HCT116 (cell line): ENCODE results near the gene SLMAP. TPM values are rescaled to one million over a fixed set of nuclear protein-coding genes. Genes with fewer than 3 reads are reported as not detected.

Experiments
- ATAC-seq: fragments of 200-7000 bp; cut with Tn5 transposase; 2 replicates; pipeline ENCODE4 v1.9.1; 2020; ENCODE audit warnings: mild to moderate bottlenecking, moderate library complexity
- BruUV-seq: library from RNA; stranded (reverse); fragments of 400-500 nt; replicated peaks from 2 replicates; lab custom pipeline; 2021; lab: Mats Ljungman, UMichigan
- CTCF ChIA-PET: fragments of 300-600 bp; sonication (Branson Sonifier 250); formaldehyde crosslinking; loops from one replicate; lab custom pipeline; 2021; ENCODE audit warnings: antibody characterized with exemption; lab: Charles Lee
- POLR2A ChIA-PET: fragments of 300-600, 350-600 bp; sonication (Branson Sonifier 250); formaldehyde crosslinking; loops from one replicate; lab custom pipeline; 2021; ENCODE audit warnings: antibody characterized with exemption; lab: Charles Lee
- RAD21 ChIA-PET, 2 experiments: fragments of 300-600 bp; sonication (Branson Sonifier 250); formaldehyde crosslinking; loops; one replicate each; lab custom pipeline; 2023; ENCODE audit warnings: low total read pairs in 2 of 2; ENCODE audit not compliant: uncharacterized antibody in 2 of 2, unreplicated experiment in 2 of 2, low non-redundant PET in 1 of 2; lab: Charles Lee
- DNase-seq: peaks from one replicate; pipeline ENCODE4 v3.0.0-alpha.2; 2010; ENCODE audit warnings: low read depth, low spot score
- H2AFZ ChIP-seq: fragments of 200-600 bp; shearing (Covaris generic), sonication (generic); 2 replicates; pipeline ENCODE4 v1.6.1; 2017; ENCODE audit warnings: low read depth, mixed run types, mixed read lengths, antibody characterized with exemption, low read length; ENCODE audit not compliant: poor library complexity, severe bottlenecking
- H3K27ac ChIP-seq: 2 replicates; pipeline ENCODE4 v1.5.1; 2012; ENCODE audit warnings: low read depth, low read length
- H3K27me3 ChIP-seq: fragments of 200-600 bp; sonication (generic); 2 replicates; pipeline ENCODE4 v1.6.1; 2016; ENCODE audit warnings: mixed run types, low read length, mixed read lengths; ENCODE audit not compliant: insufficient read depth
- H3K36me3 ChIP-seq, 2 experiments: fragments of 200-500 bp in 1 of 2; fragments of 200-600 bp in 1 of 2; sonication (Bioruptor generic) in 1 of 2; sonication (generic) in 1 of 2; 2 replicates each; pipeline versions ENCODE4 v1.5.1 to v1.6.1; 2014 to 2016; ENCODE audit warnings: low read length in 2 of 2, inconsistent platforms in 1 of 2, mixed read lengths in 1 of 2, mixed run types in 1 of 2; ENCODE audit not compliant: insufficient read depth in 2 of 2, control insufficient read depth in 1 of 2
- H3K4me1 ChIP-seq, 2 experiments: fragments of 200-600 bp in 1 of 2; sonication (generic) in 1 of 2; 2 replicates each; pipeline versions ENCODE4 v1.5.1 to v1.6.1; 2012 to 2017; ENCODE audit warnings: low read length in 2 of 2, inconsistent platforms in 1 of 2, mild to moderate bottlenecking in 1 of 2, mixed read lengths in 1 of 2, mixed run types in 1 of 2, moderate library complexity in 1 of 2; ENCODE audit not compliant: insufficient read depth in 2 of 2, control insufficient read depth in 1 of 2
- H3K4me2 ChIP-seq: fragments of 200-600 bp; sonication (generic); 2 replicates; pipeline ENCODE4 v1.6.1; 2017; ENCODE audit warnings: mixed run types, low read length, mixed read lengths
- H3K4me3 ChIP-seq, 2 experiments: fragments of 200-600 bp in 1 of 2; sonication (generic) in 1 of 2; replicated peaks in 1 of 2; 2 replicates each; pipeline ENCODE4 v1.5.1; 2011 to 2016; ENCODE audit warnings: low read length in 2 of 2, control low read depth in 1 of 2, low read depth in 1 of 2, mild to moderate bottlenecking in 1 of 2, mixed read lengths in 1 of 2, mixed run types in 1 of 2
- H3K79me2 ChIP-seq: fragments of 200-600 bp; sonication (generic); 2 replicates; pipeline ENCODE4 v1.6.1; 2017; ENCODE audit warnings: mild to moderate bottlenecking, mixed run types, low read length, moderate library complexity, mixed read lengths; ENCODE audit not compliant: insufficient read depth
- H3K9ac ChIP-seq: fragments of 200-600 bp; sonication (generic); 2 replicates; pipeline ENCODE4 v1.6.1; 2016; ENCODE audit warnings: low read length, mixed read lengths
- H3K9me2 ChIP-seq: fragments of 200-600 bp; sonication (generic), shearing (Covaris generic); 2 replicates; pipeline ENCODE4 v1.6.1; 2017; ENCODE audit warnings: mixed run types, mild to moderate bottlenecking, moderate library complexity; ENCODE audit not compliant: insufficient read depth
- H3K9me3 ChIP-seq, 2 experiments: fragments of 200-500 bp in 1 of 2; fragments of 200-600 bp in 1 of 2; sonication (Bioruptor generic) in 1 of 2; sonication (generic) in 1 of 2; 2 replicates each; pipeline ENCODE4 v1.6.1; 2014 to 2017; ENCODE audit warnings: low read length in 2 of 2, mixed read lengths in 2 of 2, inconsistent platforms in 1 of 2, low read depth in 1 of 2, mild to moderate bottlenecking in 1 of 2, mixed run types in 1 of 2, moderate library complexity in 1 of 2; ENCODE audit not compliant: control insufficient read depth in 1 of 2, insufficient read depth in 1 of 2
- H4K20me1 ChIP-seq: fragments of 200-600 bp; sonication (generic), shearing (Covaris generic); 2 replicates; pipeline ENCODE4 v1.6.1; 2017; ENCODE audit warnings: mixed run types, mild to moderate bottlenecking, moderate library complexity; ENCODE audit not compliant: insufficient read depth
- CBX3 ChIP-seq: IDR thresholded peaks from 2 replicates; pipeline ENCODE4 v1.6.1; 2012; ENCODE audit warnings: low read depth
- CEBPB ChIP-seq: IDR thresholded peaks from 2 replicates; pipeline ENCODE4 v1.6.1; 2012; ENCODE audit warnings: low read depth
- EGR1 ChIP-seq: IDR thresholded peaks from 2 replicates; pipeline ENCODE4 v1.6.1; 2012; ENCODE audit warnings: low read depth
- EZH2 ChIP-seq: fragments of 200-600 bp; sonication (generic); IDR thresholded peaks from 2 replicates; pipeline ENCODE4 v1.6.1; 2017; ENCODE audit warnings: antibody characterized with exemption, mixed run types
- EZH2phosphoT487 ChIP-seq: fragments of 200-600 bp; IDR thresholded peaks from 2 replicates; pipeline ENCODE4 v1.6.1; 2018; ENCODE audit warnings: antibody characterized with exemption, borderline replicate concordance
- JUND ChIP-seq: IDR thresholded peaks from 2 replicates; pipeline ENCODE4 v1.6.1; 2012
- POLR2A ChIP-seq: IDR thresholded peaks from 2 replicates; pipeline ENCODE4 v1.7.0; 2011; ENCODE audit warnings: borderline replicate concordance; ENCODE audit not compliant: insufficient read depth, insufficient read length; ENCODE audit errors: extremely low read depth
- POLR2AphosphoS5 ChIP-seq: IDR thresholded peaks from 2 replicates; pipeline ENCODE4 v1.6.1; 2011; ENCODE audit warnings: mild to moderate bottlenecking, low read depth, low read length, moderate library complexity
- RAD21 ChIP-seq: IDR thresholded peaks from 2 replicates; pipeline ENCODE4 v1.6.1; 2012; ENCODE audit warnings: low read depth, mild to moderate bottlenecking
- SP1 ChIP-seq: IDR thresholded peaks from 2 replicates; pipeline ENCODE4 v1.6.1; 2012; ENCODE audit warnings: low read depth
- YY1 ChIP-seq: IDR thresholded peaks from 2 replicates; pipeline ENCODE4 v1.6.1; 2011; ENCODE audit warnings: low read length, low read depth, moderate library complexity, mild to moderate bottlenecking; ENCODE audit not compliant: insufficient replicate concordance; ENCODE audit errors: extremely low read depth
- ZBTB33 ChIP-seq: IDR thresholded peaks from 2 replicates; pipeline ENCODE4 v1.6.1; 2011; ENCODE audit warnings: mild to moderate bottlenecking, low read length, moderate library complexity; ENCODE audit not compliant: insufficient replicate concordance; ENCODE audit errors: extremely low read depth
- ZFX ChIP-seq: fragments of 450-650 bp; IDR thresholded peaks from 2 replicates; pipeline ENCODE4 v1.6.1; 2017
- ZNF274 ChIP-seq: fragments of 200-500 bp; sonication (Bioruptor generic); IDR thresholded peaks from 2 replicates; pipeline ENCODE4 v1.6.1; 2014; ENCODE audit warnings: mild to moderate bottlenecking, low read depth, low read length, inconsistent platforms
- intact Hi-C: fragments of 100-400 bp; cut with micrococcal nuclease; formaldehyde crosslinking; loops from 2 replicates; pipeline ENCODE4 v1.10.0; 2022
- total RNA-seq: library from RNA; stranded (reverse); gene quantifications from one replicate; pipeline ENCODE4 v1.2.1, GENCODE V29; 2021; ENCODE audit not compliant: unreplicated experiment
- TF ChIP-seq, protein P1 (sequence below): IDR thresholded peaks from 2 replicates; pipeline ENCODE4 v1.6.1; 2012

The SLMAP gene
- total RNA-seq, 1 experiment from 2014 or later = 81.0 TPM

DNA sequence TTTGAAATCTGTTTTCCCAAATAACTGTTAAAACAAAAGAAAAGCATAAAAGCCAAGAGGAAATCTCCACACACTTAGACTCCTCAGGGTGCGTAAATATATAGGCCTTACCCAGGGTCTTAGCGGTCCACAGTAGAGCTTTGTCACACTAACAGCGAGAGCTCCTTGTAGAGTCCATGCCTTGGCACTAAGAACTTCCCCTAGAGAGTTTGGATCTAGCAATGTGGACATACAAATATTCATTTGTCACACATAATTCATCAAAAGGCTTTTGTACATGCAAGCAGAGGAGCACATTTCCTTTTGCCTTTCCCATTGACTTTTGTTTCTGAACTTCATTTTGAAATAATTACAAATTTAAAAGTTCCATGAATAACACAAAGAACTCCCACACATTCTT, 11.0 kb upstream of the SLMAP start:
- ATAC-seq (no peak), DNase-seq (no peak)
- ChIA-PET CTCF (no interaction called here), RAD21 (no interaction called here), POLR2A (no interaction called here)
- no peaks in the 10 kb centered on the region for H3K27me3 ChIP-seq
- H3K4me3 ChIP-seq = no peak overlapping the region
- no peak overlapping the region for H2AFZ ChIP-seq
- BruUV-seq = no TSS peak
- H3K79me2 ChIP-seq = no peaks in the 10 kb centered on the region
- H3K9me2 ChIP-seq = no peaks in the 10 kb centered on the region
- no peaks in the 10 kb centered on the region for H3K9me3 ChIP-seq
- no peak overlapping the region for H3K9ac ChIP-seq
- intact Hi-C loops = no loop called here
- no peak overlapping the region for H3K27ac ChIP-seq
- no peaks in the 10 kb centered on the region for H3K36me3 ChIP-seq
- H4K20me1 ChIP-seq = no peaks in the 10 kb centered on the region
- H3K4me2 ChIP-seq = no peak overlapping the region
- peaks cover 0 to 6% of the 10 kb centered on the region in 2 experiments; a peak in 1 of 4 replicates for H3K4me1 ChIP-seq
- TF ChIP-seq EZH2 (no peak), SP1 (no peak), POLR2AphosphoS5 (no peak), CEBPB (no peak), RAD21 (no peak), ZFX (no peak)
- TF ChIP-seq, protein P1, sequence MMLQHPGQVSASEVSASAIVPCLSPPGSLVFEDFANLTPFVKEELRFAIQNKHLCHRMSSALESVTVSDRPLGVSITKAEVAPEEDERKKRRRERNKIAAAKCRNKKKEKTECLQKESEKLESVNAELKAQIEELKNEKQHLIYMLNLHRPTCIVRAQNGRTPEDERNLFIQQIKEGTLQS = no peak

- ChIA-PET POLR2A (no interaction called here), RAD21 (no interaction called here), CTCF (no interaction called here)
- H3K4me2 ChIP-seq = no peak overlapping the region
- no peaks in the 10 kb centered on the region for H4K20me1 ChIP-seq
- TF ChIP-seq ZBTB33 = no peak
- TF ChIP-seq EZH2 = no peak
- no peak for TF ChIP-seq POLR2AphosphoS5
- no peak for TF ChIP-seq JUND
- TF ChIP-seq CBX3 = no peak
- TF ChIP-seq ZNF274 = no peak
- TF ChIP-seq POLR2A = no peak
- TF ChIP-seq YY1 = no peak
- TF ChIP-seq RAD21 = no peak
- no peak for TF ChIP-seq SP1
- no peak for TF ChIP-seq EGR1
- no peak for TF ChIP-seq EZH2phosphoT487
- no peaks in the 10 kb centered on the region for H3K27me3 ChIP-seq
- no peak overlapping the region for H3K27ac ChIP-seq
- H3K4me3 ChIP-seq = no peak overlapping the region
- DNase-seq = no peak
- H3K9ac ChIP-seq = no peak overlapping the region
- BruUV-seq = no TSS peak
- no peaks in the 10 kb centered on the region for H3K9me2 ChIP-seq
- H3K9me3 ChIP-seq = no peaks in the 10 kb centered on the region
- H3K36me3 ChIP-seq = no peaks in the 10 kb centered on the region
- intact Hi-C loops = no loop called here
- no peak for ATAC-seq
- peaks cover 6 to 19% of the 10 kb centered on the region in 2 experiments for H3K4me1 ChIP-seq
- H2AFZ ChIP-seq = no peak overlapping the region
- no peaks in the 10 kb centered on the region for H3K79me2 ChIP-seq
Measured at GRCh38 chr3:57746156-57747010, 9.7 kb upstream of the SLMAP start.
